Liver (tissue), 9 donors: Measurements from ENCODE around the gene ASIC2. TPM values are rescaled to one million over a fixed set of nuclear protein-coding genes. Genes with fewer than 3 reads are reported as not detected.
"Not testable (repeated sequence)": the region's sequence is repeated elsewhere in the genome, so short reads cannot be mapped to it uniquely, and the experiment has no call there.

Experiments used
- DNase-seq: peaks from one replicate; pipeline ENCODE4 v3.0.0-alpha.2; 2017; ENCODE audit warnings: low spot score
- H3K27ac ChIP-seq, 2 donors: one replicate each; pipeline ENCODE4 v1.7.0; 2013; ENCODE audit warnings: inconsistent platforms in 2 of 2, low read length in 2 of 2, control low read depth in 1 of 2, low read depth in 1 of 2, mild to moderate bottlenecking in 1 of 2
- H3K27me3 ChIP-seq, 4 donors: one replicate each; pipeline versions ENCODE4 v1.6.1 to v1.7.0; 2013; ENCODE audit warnings: low read length in 3 of 4, inconsistent platforms in 1 of 4, mild to moderate bottlenecking in 1 of 4, moderate library complexity in 1 of 4; ENCODE audit not compliant: control insufficient read depth in 4 of 4, insufficient read depth in 4 of 4
- H3K36me3 ChIP-seq, 4 donors: one replicate each; pipeline versions ENCODE4 v1.6.1 to v1.7.0; 2013; ENCODE audit warnings: low read length in 3 of 4, mild to moderate bottlenecking in 3 of 4, low read depth in 1 of 4, moderate library complexity in 1 of 4; ENCODE audit not compliant: control insufficient read depth in 4 of 4, insufficient read depth in 3 of 4
- H3K4me1 ChIP-seq, 4 donors: one replicate each; pipeline versions ENCODE4 v1.6.1 to v1.7.0; 2013; ENCODE audit warnings: low read length in 3 of 4, mild to moderate bottlenecking in 3 of 4, moderate library complexity in 1 of 4; ENCODE audit not compliant: control insufficient read depth in 4 of 4, insufficient read depth in 4 of 4
- H3K4me3 ChIP-seq, 3 donors: one replicate each; pipeline versions ENCODE4 v1.6.1 to v1.7.0; 2013; ENCODE audit warnings: low read length in 3 of 3, control low read depth in 1 of 3, low read depth in 1 of 3, mild to moderate bottlenecking in 1 of 3
- H3K9ac ChIP-seq, 2 donors: one replicate each; pipeline ENCODE4 v1.7.0; 2013; ENCODE audit warnings: low read length in 2 of 2, mild to moderate bottlenecking in 2 of 2, moderate library complexity in 2 of 2, control low read depth in 1 of 2, low read depth in 1 of 2
- H3K9me3 ChIP-seq, 4 donors: one replicate each; pipeline versions ENCODE4 v1.6.1 to v1.7.0; 2013; ENCODE audit warnings: low read length in 3 of 4; ENCODE audit not compliant: control insufficient read depth in 4 of 4
- CTCF ChIP-seq: fragments of 150-350 bp; IDR thresholded peaks from 2 replicates; pipeline ENCODE4 v1.5.1; 2017; ENCODE audit warnings: improper control_type of control experiment, low read depth, low read length; ENCODE audit not compliant: missing input control
- EGR1 ChIP-seq, 2 donors: IDR thresholded peaks; 2 replicates each; pipeline ENCODE4 v1.6.1; 2016 to 2018; ENCODE audit warnings: antibody characterized with exemption in 2 of 2, low read depth in 2 of 2
- FOXA2 ChIP-seq: IDR thresholded peaks from 2 replicates; pipeline ENCODE4 v1.6.1; 2016; ENCODE audit warnings: antibody characterized with exemption
- HNF4A ChIP-seq, 2 donors: conservative IDR thresholded peaks; 2 replicates each; pipeline ENCODE4 v1.6.1; 2016; ENCODE audit warnings: antibody characterized with exemption in 2 of 2, mild to moderate bottlenecking in 2 of 2
- HNF4G ChIP-seq: IDR thresholded peaks from 2 replicates; pipeline ENCODE4 v1.6.1; 2016; ENCODE audit warnings: antibody characterized with exemption
- JUND ChIP-seq, 2 donors: IDR thresholded peaks; 2 replicates each; pipeline ENCODE4 v1.6.1; 2016; ENCODE audit warnings: antibody characterized with exemption in 2 of 2
- MAX ChIP-seq: IDR thresholded peaks from 2 replicates; pipeline ENCODE4 v1.6.1; 2016; ENCODE audit warnings: antibody characterized with exemption
- NR2F2 ChIP-seq: IDR thresholded peaks from 2 replicates; pipeline ENCODE4 v1.6.1; 2016; ENCODE audit warnings: antibody characterized with exemption
- RAD21 ChIP-seq, 2 donors: IDR thresholded peaks; 2 replicates each; pipeline ENCODE4 v1.6.1; 2016; ENCODE audit warnings: antibody characterized with exemption in 2 of 2, mild to moderate bottlenecking in 2 of 2
- REST ChIP-seq: IDR thresholded peaks from 2 replicates; pipeline ENCODE4 v1.6.1; 2016; ENCODE audit warnings: antibody characterized with exemption, mild to moderate bottlenecking
- SP1 ChIP-seq: IDR thresholded peaks from 2 replicates; pipeline ENCODE4 v1.6.1; 2018; ENCODE audit warnings: antibody characterized with exemption, mild to moderate bottlenecking
- TAF1 ChIP-seq: conservative IDR thresholded peaks from 2 replicates; pipeline ENCODE4 v1.6.1; 2016; ENCODE audit warnings: antibody characterized with exemption, mild to moderate bottlenecking
- YY1 ChIP-seq: IDR thresholded peaks from 2 replicates; pipeline ENCODE4 v1.6.1; 2016; ENCODE audit warnings: antibody characterized with exemption, mild to moderate bottlenecking
- WGBS: extraction: QIAGEN DNeasy Blood & Tissue Kit; methylation state at CpG from one replicate; pipeline ENCODE4 v1.1.7; 2013; 5-methylcytosine and 5-hydroxymethylcytosine counted together
- polyA plus RNA-seq, 2 donors: library from polyadenylated mRNA; stranded (reverse) in 1 of 2; unstranded in 1 of 2; fragments of 200-250 nt in 1 of 2; fragments of >200 nt in 1 of 2; fragmentation: Nextera tagmentation in 1 of 2; extraction: Ambion mirVana in 1 of 2; gene quantifications; one replicate each; pipeline versions ENCODE4 v1.2.1 to v1.2.3, GENCODE V29; 2013 to 2015
- total RNA-seq, 2 donors: library from RNA; depleted of rRNA; stranded (reverse); fragments of >200 nt; gene quantifications; one replicate each; pipeline ENCODE4 v1.2.3, GENCODE V29; 2014
- TF ChIP-seq, protein P1 (sequence below): IDR thresholded peaks from 2 replicates; pipeline ENCODE4 v1.6.1; 2016; ENCODE audit warnings: antibody characterized with exemption
- donor health status: healthy.
- donor health status: healthy.
- donor health status: healthy.
- donor health status: healthy.
- donor health status: healthy.

ASIC2 gene
- total and polyA plus RNA-seq, 4 donors: under 0.01 TPM; not detected in 3

GRCh38 chr17:32985050-32985756 is 307.9 kb downstream of the ASIC2 start:
- H3K9me3 ChIP-seq: peaks cover 0 to 3% (median under 1%) of the 10 kb centered on the region in 4 donors
- WGBS: 67% methylated on average over 4 of the region's 4 CpGs

GRCh38 chr17:32981611-32982010 is 311.5 kb downstream of the ASIC2 start:
- H3K4me1 ChIP-seq, H3K4me3 ChIP-seq, H3K27ac ChIP-seq, H3K36me3 ChIP-seq, H3K9ac ChIP-seq, DNase-seq, H3K9me3 ChIP-seq, H3K27me3 ChIP-seq: not testable (repeated sequence)
- WGBS: 93% methylated on average over 3 of the region's 3 CpGs

More at GRCh38 chr17:32985050-32985756, 307.9 kb downstream of the ASIC2 start:
- Histone ChIP-seq H3K27ac (no peak overlapping the region), H3K9ac (no peak overlapping the region), H3K4me3 (no peak overlapping the region), H3K27me3 (no peaks in the 10 kb centered on the region), H3K4me1 (no peaks in the 10 kb centered on the region), H3K36me3 (no peaks in the 10 kb centered on the region)
- no peak for TF ChIP-seq HNF4G
- no peak for TF ChIP-seq MAX
- DNase-seq: no peak

GRCh38 chr17:32980230-32980629 is 312.9 kb downstream of the ASIC2 start:
- H3K36me3 ChIP-seq: no peaks in the 10 kb centered on the region
- H3K4me1 ChIP-seq: no peaks in the 10 kb centered on the region
- no peak overlapping the region for H3K27ac ChIP-seq
- no peak overlapping the region for H3K9ac ChIP-seq
- 68% methylated on average over 2 of the region's 2 CpGs for WGBS
- DNase-seq: no peak
- H3K27me3 ChIP-seq: no peaks in the 10 kb centered on the region
- no peak overlapping the region for H3K4me3 ChIP-seq
- H3K9me3 ChIP-seq: no peaks in the 10 kb centered on the region
- TF ChIP-seq MAX (no peak), EGR1 (IDR thresholded peaks at IDR 0.05; ENCODE audit: low read depth in 2 of 2) (no peak), JUND (IDR thresholded peaks at IDR 0.05) (no peak), YY1 (no peak), FOXA2 (no peak), HNF4A (conservative IDR thresholded peaks at IDR 0.05) (no peak), HNF4G (no peak), REST (no peak), CTCF (no peak), TAF1 (no peak), RAD21 (IDR thresholded peaks at IDR 0.05) (no peak), SP1 (no peak), NR2F2 (no peak)
- TF ChIP-seq, protein P1, sequence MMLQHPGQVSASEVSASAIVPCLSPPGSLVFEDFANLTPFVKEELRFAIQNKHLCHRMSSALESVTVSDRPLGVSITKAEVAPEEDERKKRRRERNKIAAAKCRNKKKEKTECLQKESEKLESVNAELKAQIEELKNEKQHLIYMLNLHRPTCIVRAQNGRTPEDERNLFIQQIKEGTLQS: no peak
